H1 (cell line): ENCODE results near the gene BNC2. TPM values are rescaled to one million over a fixed set of nuclear protein-coding genes. Genes with fewer than 3 reads are reported as not detected.

ENCODE experiments used
- POU5F1 ChIP-seq: IDR thresholded peaks from 2 replicates; pipeline ENCODE4 v1.6.1; 2011; ENCODE audit warnings: low read depth, mild to moderate bottlenecking, low read length, moderate library complexity
- SIN3A ChIP-seq, 2 experiments: IDR thresholded peaks in 1 of 2; conservative IDR thresholded peaks in 1 of 2; 2 replicates each; pipeline ENCODE4 v1.6.1; 2011 to 2012; ENCODE audit warnings: low read length in 2 of 2, improper control_type of control experiment in 1 of 2, low read depth in 1 of 2, mild to moderate bottlenecking in 1 of 2
- SIX5 ChIP-seq: IDR thresholded peaks from 2 replicates; pipeline ENCODE4 v1.6.1; 2011; ENCODE audit warnings: mild to moderate bottlenecking, low read depth, low read length
- polyA plus RNA-seq, 7 experiments: library from polyadenylated mRNA; depleted of rRNA in 3 of 7; stranded (reverse) in 5 of 7; unstranded in 2 of 7; fragments of >200 nt in 5 of 7; fragments of 200-250 nt in 2 of 7; gene quantifications; 1 replicate in 5 of 7; 2 replicates in 1 of 7; 4 replicates in 1 of 7; pipeline versions ENCODE4 v1.2.1 to v1.2.3, GENCODE V29; 2011 to 2013; ENCODE audit warnings: missing spikeins in 2 of 7, mixed read lengths in 2 of 7
- total RNA-seq: library from RNA; stranded (reverse); fragmentation: NEBNext Ultra II Directional; extraction: Animal tissue kit (Norgen Biotek cat#: 25700); gene quantifications from 2 replicates; pipeline ENCODE4 v1.2.1, GENCODE V29; 2021

BNC2 gene
- total and polyA plus RNA-seq, 2 of the 8 experiments (the other 6 are each of a cell fraction or from before 2014, with no cell fraction given): 16.0 to 26.8 TPM

DNA sequence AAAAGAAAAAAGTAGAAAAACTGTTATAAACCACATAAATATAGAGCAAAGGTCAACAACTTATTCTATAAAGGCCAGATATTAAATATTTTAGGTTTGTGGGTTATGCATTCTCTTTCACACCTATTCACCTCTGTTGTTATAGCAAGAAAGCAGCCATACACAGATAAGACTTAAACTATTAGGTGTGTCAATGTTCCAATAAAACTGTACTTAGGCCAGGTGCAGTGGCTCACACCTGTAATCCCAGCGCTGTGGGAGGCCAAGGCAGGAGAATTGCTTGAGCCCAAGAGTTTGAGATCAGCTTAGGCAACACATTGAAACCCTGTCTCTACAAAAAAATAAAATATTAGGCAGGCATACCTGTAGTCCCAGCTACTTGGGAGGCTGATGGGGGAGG is 314.7 kb downstream of the BNC2 start (continued):
- TF ChIP-seq SIX5: no peak
- no peak for TF ChIP-seq POU5F1
- no peak for TF ChIP-seq SIN3A (conservative IDR thresholded peaks at IDR 0.05 in 1 of 2, IDR thresholded peaks at IDR 0.05 in 1 of 2; ENCODE audit: low read depth in 1 of 2, low read length in 2 of 2)
